Lower leg skin (tissue), 4 donors: ENCODE data around the gene KDM5C. TPM values are rescaled to one million over a fixed set of nuclear protein-coding genes. Genes with fewer than 3 reads are reported as not detected.
"Not testable (repeated sequence)": the region's sequence is repeated elsewhere in the genome, so short reads cannot be mapped to it uniquely, and the experiment has no call there.

Source experiments
- DNase-seq, 2 donors: peaks; one replicate each; pipeline ENCODE4 v3.0.0-alpha.2; 2019; ENCODE audit warnings: low spot score in 2 of 2
- H3K4me3 ChIP-seq: fragments of 200-600 bp; sonication (generic); 2 replicates; pipeline ENCODE4 v1.5.1; 2017; ENCODE audit warnings: mild to moderate bottlenecking, low read depth; ENCODE audit not compliant: poor library complexity, severe bottlenecking
- POLR2A ChIP-seq, 2 donors: fragments of 450-650 bp; IDR thresholded peaks; one replicate each; pipeline ENCODE4 v1.6.1; 2016 to 2017; ENCODE audit warnings: antibody characterized with exemption in 2 of 2, mild to moderate bottlenecking in 1 of 2, moderate library complexity in 1 of 2
- WGBS, 2 donors: methylation state at CpG; one replicate each; pipeline ENCODE4 v1.1.5; 2018; 5-methylcytosine and 5-hydroxymethylcytosine counted together
- intact Hi-C: fragments of 100-400 bp; cut with DNase I; formaldehyde crosslinking; loops from one replicate; pipeline ENCODE4 v1.15.0; 2023; ENCODE audit warnings: low total_unique reads
- total RNA-seq, 4 donors: library from RNA; depleted of rRNA; stranded (reverse); fragments of >200 nt; gene quantifications; one replicate each; pipeline ENCODE4 v1.1.0, GENCODE V29; 2016
- TF ChIP-seq, protein P1 (sequence below), 3 donors: fragments of 450-650 bp; IDR thresholded peaks; one replicate each; pipeline ENCODE4 v1.5.1; 2016; ENCODE audit warnings: antibody characterized with exemption in 3 of 3, mild to moderate bottlenecking in 3 of 3, moderate library complexity in 2 of 3

The KDM5C gene
- total RNA-seq, 4 donors from 2014 or later, result 81.8 to 210 (median 145) TPM

DNA sequence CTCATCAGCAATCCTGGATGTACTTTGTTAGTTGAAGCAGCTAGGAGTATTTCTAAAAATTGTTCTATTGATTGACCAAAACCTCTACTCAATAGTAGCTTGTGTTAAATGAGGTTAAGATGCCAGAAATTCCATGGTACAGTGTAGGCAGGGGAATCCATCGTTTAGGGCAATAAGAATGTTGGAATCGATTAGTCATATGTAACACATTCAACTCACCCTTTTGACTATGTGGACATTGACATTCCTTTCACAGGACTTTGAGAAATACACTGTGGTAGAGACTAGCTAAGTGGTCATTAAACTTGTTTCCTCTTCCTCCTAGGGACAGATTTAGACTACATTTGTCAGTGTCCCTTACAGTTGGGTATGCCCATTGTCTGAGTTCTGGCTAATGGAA lies 40.2 kb downstream of the KDM5C start:
- H3K4me3 ChIP-seq, result no peak overlapping the region
- intact Hi-C loops, result no loop called here
- WGBS, 2 donors, result 82 to 86% methylated on average over 2 of the region's 2 CpGs
- DNase-seq, result no peak
- TF ChIP-seq, protein P1, sequence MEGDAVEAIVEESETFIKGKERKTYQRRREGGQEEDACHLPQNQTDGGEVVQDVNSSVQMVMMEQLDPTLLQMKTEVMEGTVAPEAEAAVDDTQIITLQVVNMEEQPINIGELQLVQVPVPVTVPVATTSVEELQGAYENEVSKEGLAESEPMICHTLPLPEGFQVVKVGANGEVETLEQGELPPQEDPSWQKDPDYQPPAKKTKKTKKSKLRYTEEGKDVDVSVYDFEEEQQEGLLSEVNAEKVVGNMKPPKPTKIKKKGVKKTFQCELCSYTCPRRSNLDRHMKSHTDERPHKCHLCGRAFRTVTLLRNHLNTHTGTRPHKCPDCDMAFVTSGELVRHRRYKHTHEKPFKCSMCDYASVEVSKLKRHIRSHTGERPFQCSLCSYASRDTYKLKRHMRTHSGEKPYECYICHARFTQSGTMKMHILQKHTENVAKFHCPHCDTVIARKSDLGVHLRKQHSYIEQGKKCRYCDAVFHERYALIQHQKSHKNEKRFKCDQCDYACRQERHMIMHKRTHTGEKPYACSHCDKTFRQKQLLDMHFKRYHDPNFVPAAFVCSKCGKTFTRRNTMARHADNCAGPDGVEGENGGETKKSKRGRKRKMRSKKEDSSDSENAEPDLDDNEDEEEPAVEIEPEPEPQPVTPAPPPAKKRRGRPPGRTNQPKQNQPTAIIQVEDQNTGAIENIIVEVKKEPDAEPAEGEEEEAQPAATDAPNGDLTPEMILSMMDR (IDR thresholded peaks at IDR 0.05), result no peak
- no peak for TF ChIP-seq POLR2A (IDR thresholded peaks at IDR 0.05)

DNA sequence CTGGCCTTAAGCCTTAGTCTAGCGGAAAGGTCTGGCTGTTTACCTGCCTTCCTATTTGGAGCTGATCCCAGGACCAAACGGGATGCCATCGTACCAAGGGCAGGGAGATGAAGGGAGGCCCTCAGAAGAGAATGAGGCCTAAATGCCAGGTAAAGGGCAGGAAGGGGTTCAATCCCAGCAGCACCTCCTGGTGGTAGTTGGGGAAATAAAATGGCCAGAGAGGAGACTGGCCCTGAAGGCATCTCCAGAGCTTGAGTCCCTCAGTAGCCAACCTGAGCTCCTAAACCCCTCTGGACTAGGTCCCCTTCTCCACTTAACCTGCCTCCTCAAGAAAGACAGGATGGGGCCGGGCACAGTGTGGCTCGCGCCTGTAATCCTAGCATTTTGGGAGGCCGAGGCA lies 53.7 kb downstream of the KDM5C start:
- DNase-seq, result no peak
- intact Hi-C loops, result no loop called here
- TF ChIP-seq, protein P1 (IDR thresholded peaks at IDR 0.05), result no peak
- no peak for TF ChIP-seq POLR2A (IDR thresholded peaks at IDR 0.05)
- 92 to 93% methylated on average over 6 to 7 of the region's 7 CpGs for WGBS, 2 donors
- no peak overlapping the region for H3K4me3 ChIP-seq

DNA sequence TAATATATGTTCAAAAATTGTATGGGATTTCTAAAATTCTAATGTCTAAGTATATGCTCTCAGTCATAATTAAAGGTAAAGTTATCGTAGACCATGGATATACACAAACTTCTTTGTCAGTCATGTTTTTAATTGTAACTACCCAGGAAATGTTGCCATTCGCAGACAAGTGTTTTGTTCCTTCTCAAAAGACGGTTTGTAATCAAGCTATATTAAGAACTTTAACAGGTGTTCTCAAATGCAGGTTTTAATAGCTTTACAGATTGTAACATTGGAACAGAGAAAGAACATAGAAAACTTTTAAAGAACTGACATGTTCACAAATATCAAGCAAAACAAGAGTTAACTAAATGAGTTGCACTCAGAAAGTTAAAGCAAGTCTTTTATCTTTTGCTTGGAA lies 58.9 kb downstream of the KDM5C start:
- intact Hi-C loops, result no loop called here
- TF ChIP-seq, protein P1 (IDR thresholded peaks at IDR 0.05), result no peak
- TF ChIP-seq POLR2A (IDR thresholded peaks at IDR 0.05), result no peak
- no peak for DNase-seq
- no peak overlapping the region for H3K4me3 ChIP-seq
- WGBS, 2 donors, result 86 to 92% methylated on average over 3 of the region's 3 CpGs

DNA sequence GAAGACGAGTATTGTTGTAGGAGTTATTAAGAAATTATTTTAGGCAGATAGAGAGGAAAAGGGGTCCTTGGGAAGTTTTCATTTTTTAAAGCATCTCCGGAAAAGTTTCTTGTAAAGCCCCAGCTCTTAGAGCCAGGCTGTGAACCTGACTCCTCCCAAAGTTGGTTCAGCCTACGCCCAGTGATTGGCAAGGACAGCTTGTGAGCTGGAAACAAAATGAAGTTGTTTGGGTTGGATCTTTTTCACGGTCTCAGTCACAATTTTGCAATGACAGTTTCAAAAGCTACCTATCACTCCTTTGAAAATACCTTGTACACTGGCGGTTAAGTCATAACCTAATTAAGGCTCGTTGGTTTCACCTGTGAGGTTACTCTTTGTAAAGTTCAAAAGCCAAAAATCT lies 60.4 kb downstream of the KDM5C start:
- DNase-seq, H3K4me3 ChIP-seq, intact Hi-C loops: not testable (repeated sequence)
- WGBS, 2 donors, result 36 to 65% methylated on average over 6 of the region's 6 CpGs

DNA sequence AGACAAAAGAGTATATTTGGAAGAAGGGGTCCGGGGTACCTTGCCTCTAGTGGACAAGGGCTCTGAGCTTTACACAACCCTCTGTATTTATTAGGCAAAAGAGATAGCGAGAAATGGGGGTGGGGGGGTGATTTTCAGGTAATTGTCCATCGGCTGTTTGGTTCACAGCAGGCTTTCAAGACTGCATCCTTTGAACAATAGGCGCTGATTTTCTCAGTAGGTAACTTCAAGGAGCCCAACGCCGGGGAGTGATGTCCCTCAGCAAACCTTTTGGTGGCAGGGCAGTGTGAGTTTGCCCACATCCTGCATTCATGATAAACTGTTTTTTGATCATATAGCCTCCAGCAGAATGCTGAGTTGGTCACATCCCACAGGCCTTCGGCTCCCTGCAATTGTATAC lies 61.6 kb downstream of the KDM5C start:
- TF ChIP-seq, protein P1 (IDR thresholded peaks at IDR 0.05), result no peak
- no peak for TF ChIP-seq POLR2A (IDR thresholded peaks at IDR 0.05)
- WGBS, 2 donors, result 73 to 88% methylated on average over 7 of the region's 7 CpGs
- intact Hi-C loops, result no loop called here
- no peak overlapping the region for H3K4me3 ChIP-seq
- DNase-seq, result no peak

DNA sequence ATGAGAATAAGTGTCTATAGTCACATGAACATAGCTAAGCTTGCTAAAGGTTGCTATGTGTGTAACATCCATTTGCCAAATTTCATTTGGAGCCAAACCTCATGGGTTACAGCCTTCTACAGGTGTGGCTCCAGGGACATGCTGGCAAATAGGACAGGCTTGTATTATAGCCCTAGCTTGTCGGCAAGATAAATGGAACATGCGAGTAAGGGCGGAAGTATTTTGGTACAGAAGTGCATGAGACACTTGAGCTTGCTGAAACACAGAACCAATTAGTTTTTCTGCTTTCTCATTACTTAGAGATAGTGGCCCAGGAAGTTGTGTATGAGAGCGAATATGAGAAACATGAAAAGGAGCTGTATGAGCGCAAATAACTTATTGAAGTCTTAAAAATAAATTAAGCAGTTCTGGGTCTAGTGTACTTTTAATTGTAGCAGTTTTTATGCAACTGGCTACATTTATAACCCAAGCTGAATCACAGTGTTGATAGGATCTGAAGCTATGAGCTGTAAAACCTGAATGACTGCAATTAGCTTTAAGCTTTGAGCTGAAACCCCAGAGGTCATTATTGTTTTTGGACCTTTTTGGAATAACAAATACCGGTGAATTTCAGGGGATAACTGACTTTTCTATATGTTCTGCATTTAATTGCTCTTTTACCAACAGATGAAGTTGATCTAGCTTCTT lies 64.6 kb downstream of the KDM5C start:
- DNase-seq, result peak in 1 of 2 donors; percentile 27
- 47 to 70% methylated on average over 6 of the region's 6 CpGs for WGBS, 2 donors
- no peak for TF ChIP-seq POLR2A (IDR thresholded peaks at IDR 0.05)
- TF ChIP-seq, protein P1 (IDR thresholded peaks at IDR 0.05), result no peak
- H3K4me3 ChIP-seq, result no peak overlapping the region
- intact Hi-C loops, result no loop called here
